ENCODE results near the gene ATOX1. TPM values are rescaled to one million over a fixed set of nuclear protein-coding genes. Genes with fewer than 3 reads are reported as not detected.
"Not testable (repeated sequence)": the region's sequence is repeated elsewhere in the genome, so short reads cannot be mapped to it uniquely, and the experiment has no call there.

Gene ATOX1
- total RNA-seq, 4 donors from 2014 or later, result 56.0 to 109 (median 74.5) TPM

DNA sequence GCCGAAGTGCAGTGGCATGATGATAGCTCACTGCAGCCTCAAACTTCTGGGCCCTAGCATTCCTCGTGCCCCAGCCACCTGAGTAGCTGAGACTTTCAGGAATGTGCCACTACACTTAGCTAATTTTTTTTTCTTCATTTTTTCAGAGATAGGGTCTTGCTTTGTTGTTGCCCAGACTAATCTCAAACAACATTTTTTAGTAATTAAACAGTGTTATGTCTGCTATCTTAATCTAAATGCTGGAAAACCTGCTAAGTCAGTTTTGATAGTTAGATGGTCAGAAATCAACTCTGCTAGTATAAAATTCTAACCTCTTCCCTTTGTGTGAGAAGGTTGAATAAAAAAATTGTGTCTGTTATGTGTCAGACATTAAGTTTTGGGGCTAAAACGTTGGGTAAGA lies 25.7 kb upstream of the ATOX1 start:
- peaks cover 0 to 32% (median 5%) of the 10 kb centered on the region in 3 donors for H3K36me3 ChIP-seq
- no peak overlapping the region for H3K27ac ChIP-seq
- DNase-seq, result no peak
- TF ChIP-seq POLR2A (IDR thresholded peaks at IDR 0.05) (no peak), CTCF (IDR thresholded peaks at IDR 0.05) (no peak)
- intact Hi-C loops (cut with DNase I), result no loop called here
- no peaks in the 10 kb centered on the region for H3K9me3 ChIP-seq
- 71 to 74% methylated on average over 3 of the region's 3 CpGs for WGBS, 2 donors
- peaks cover 0 to 72% (median 17%) of the 10 kb centered on the region in 3 donors for H3K4me1 ChIP-seq
- no peaks in the 10 kb centered on the region for H3K27me3 ChIP-seq
- H3K4me3 ChIP-seq, result no peak overlapping the region

DNA sequence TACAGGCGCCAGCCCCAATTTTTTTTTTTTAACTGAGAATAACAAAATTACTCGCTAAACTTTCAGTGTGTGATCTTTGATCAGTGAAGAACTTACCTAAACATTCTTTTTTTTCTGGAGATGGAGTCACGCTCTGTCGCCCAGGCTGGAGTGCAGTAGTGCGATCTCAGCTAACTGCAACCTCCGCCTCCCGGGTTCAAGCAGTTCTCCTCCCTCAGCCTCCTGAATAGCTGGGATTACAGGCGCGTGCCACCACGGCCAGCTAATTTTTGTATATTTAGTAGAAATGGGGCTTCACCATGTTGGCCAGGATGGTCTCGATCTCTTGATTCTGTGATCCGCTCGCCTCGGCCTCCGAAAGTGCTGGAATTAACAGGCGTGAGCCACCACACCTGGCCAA lies 25.2 kb upstream of the ATOX1 start:
- H3K9me3 ChIP-seq; H3K27me3 ChIP-seq; intact Hi-C loops (cut with DNase I); H3K4me3 ChIP-seq; DNase-seq; H3K27ac ChIP-seq: not testable (repeated sequence)
- peaks cover 0 to 32% (median 1%) of the 10 kb centered on the region in 3 donors for H3K36me3 ChIP-seq
- WGBS, 2 donors, result 96% methylated on average over 13 to 16 of the region's 16 CpGs
- peaks cover 3 to 77% (median 21%) of the 10 kb centered on the region in 3 donors for H3K4me1 ChIP-seq

- Histone ChIP-seq H3K9me3 (no peaks in the 10 kb centered on the region), H3K27me3 (no peaks in the 10 kb centered on the region), H3K36me3 (peaks cover 0 to 22% (median 0%) of the 10 kb centered on the region in 3 donors), H3K4me1 (peaks cover 4 to 98% (median 29%) of the 10 kb centered on the region in 3 donors), H3K4me3 (no peak overlapping the region), H3K27ac (no peak overlapping the region)
- intact Hi-C loops (cut with DNase I), result no loop called here
- no peak for DNase-seq
- TF ChIP-seq CTCF (IDR thresholded peaks at IDR 0.05), result no peak
- TF ChIP-seq POLR2A (IDR thresholded peaks at IDR 0.05), result no peak
- 8 to 29% methylated on average over 1 of the region's 1 CpG for WGBS, 2 donors
These were observed 22.8 kb upstream of the ATOX1 start for GRCh38 chr5:151781201-151781600.

DNA sequence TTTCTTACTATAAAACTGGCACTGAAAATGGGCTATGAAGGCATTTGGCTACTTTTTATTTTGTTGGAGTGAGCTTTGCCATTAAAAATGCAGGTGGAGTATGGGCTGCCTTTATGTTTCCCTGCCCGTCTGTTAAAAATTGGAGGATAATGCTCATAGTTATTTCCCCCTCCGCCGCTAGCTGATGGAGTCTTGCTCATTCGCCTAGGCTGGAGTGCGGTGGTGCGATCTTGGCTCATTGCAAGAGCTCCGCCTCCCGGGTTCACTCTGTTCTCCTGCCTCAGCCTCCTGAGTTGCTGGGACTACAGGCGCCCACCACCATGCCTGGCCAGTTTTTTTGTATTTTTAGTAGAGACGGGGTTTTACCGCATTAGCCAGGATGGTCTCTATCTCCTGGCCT lies 21.9 kb upstream of the ATOX1 start:
- intact Hi-C loops (cut with DNase I), result no loop called here
- no peaks in the 10 kb centered on the region for H3K9me3 ChIP-seq
- DNase-seq, result no peak
- no peaks in the 10 kb centered on the region for H3K27me3 ChIP-seq
- no peak for TF ChIP-seq CTCF (IDR thresholded peaks at IDR 0.05)
- TF ChIP-seq POLR2A (IDR thresholded peaks at IDR 0.05), result no peak
- H3K36me3 ChIP-seq, result peaks cover 0 to 22% (median 0%) of the 10 kb centered on the region in 3 donors
- 86 to 94% methylated on average over 11 of the region's 11 CpGs for WGBS, 2 donors
- H3K4me3 ChIP-seq, result no peak overlapping the region
- H3K27ac ChIP-seq, result no peak overlapping the region
- H3K4me1 ChIP-seq, result peaks cover 4 to 100% (median 35%) of the 10 kb centered on the region in 3 donors

- Histone ChIP-seq H3K4me1 (peaks cover 4 to 100% (median 41%) of the 10 kb centered on the region in 3 donors), H3K27me3 (no peaks in the 10 kb centered on the region), H3K9me3 (no peaks in the 10 kb centered on the region), H3K4me3 (no peak overlapping the region), H3K36me3 (peaks cover 0 to 22% (median 0%) of the 10 kb centered on the region in 3 donors), H3K27ac (no peak overlapping the region)
- 68 to 70% methylated on average over 3 of the region's 3 CpGs for WGBS, 2 donors
- DNase-seq, result no peak
- TF ChIP-seq POLR2A (IDR thresholded peaks at IDR 0.05) (no peak), CTCF (IDR thresholded peaks at IDR 0.05) (no peak)
- intact Hi-C loops (cut with DNase I), result no loop called here
These were observed 21.2 kb upstream of the ATOX1 start for GRCh38 chr5:151779531-151780125.

Data from esophagus squamous epithelium (tissue), 5 donors.